BE2C (cell line): ENCODE results near the gene ATOH8.

Experiments used
- DNase-seq: peaks from one replicate; pipeline ENCODE4 v3.0.0-alpha.2; 2020
- H3K27me3 ChIP-seq: fragments of 250-450 bp; sonication (Bioruptor Pico); 2 replicates; pipeline ENCODE4 v1.5.1; 2020; ENCODE audit warnings: mild to moderate bottlenecking
- H3K36me3 ChIP-seq: fragments of 250-450 bp; sonication (Bioruptor Pico); 2 replicates; pipeline ENCODE4 v1.5.1; 2020; ENCODE audit warnings: mild to moderate bottlenecking
- H3K4me1 ChIP-seq: fragments of 250-450 bp; sonication (Bioruptor Pico); 2 replicates; pipeline ENCODE4 v1.5.1; 2020
- H3K4me3 ChIP-seq: 2 replicates; pipeline ENCODE4 v1.5.1; 2011; ENCODE audit warnings: low read depth, low read length
- H3K9me3 ChIP-seq: fragments of 250-450 bp; sonication (Bioruptor Pico); 2 replicates; pipeline ENCODE4 v1.5.1; 2020
- TF ChIP-seq, protein P1 (sequence below): IDR thresholded peaks from 2 replicates; pipeline ENCODE4 v1.5.1; 2012; ENCODE audit warnings: mild to moderate bottlenecking, low read depth, low read length

ATOH8 gene

DNA sequence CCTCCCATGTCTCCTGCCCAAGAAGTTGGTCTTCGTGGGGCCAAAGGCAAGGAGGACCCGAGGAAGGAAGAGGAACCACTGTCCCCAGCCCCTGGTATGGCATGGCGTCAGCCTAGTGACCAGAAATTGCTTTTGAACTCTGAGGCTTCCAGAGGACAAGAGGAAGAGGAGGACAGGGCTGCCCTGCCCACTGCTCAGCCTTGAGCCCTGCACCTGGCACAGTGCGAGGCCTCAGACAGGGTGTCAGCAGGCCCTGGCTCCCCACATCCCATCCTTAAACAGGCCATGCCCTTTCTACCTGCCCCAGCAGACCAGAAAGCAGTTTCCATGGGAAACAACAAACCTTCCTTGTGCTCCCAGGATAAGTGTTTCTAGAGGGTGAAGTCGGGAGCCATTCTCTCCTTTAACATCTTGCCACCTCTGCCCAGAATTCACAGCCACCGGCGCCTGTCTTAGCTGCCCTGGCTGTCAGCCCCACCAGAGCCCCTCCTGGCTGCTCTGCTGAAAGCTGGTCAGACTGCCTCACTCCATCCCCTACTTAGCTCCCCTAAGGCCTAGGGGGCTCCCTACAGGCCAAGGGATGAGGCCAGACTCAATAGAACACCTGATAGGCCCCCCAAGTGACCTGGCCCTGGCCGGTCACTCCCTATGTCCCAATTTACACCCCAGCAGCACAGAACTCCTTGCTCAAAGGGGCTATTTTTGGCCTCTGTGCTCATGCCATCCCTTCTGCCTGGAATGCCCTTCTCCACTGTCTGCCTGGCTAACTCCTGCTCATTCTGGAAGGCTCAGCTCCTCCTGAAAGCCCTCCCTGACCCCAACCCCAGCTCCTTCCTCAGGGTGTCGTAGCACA, 20.6 kb downstream of the ATOH8 start:
- Histone ChIP-seq H3K9me3 (no peaks in the 10 kb centered on the region), H3K4me1 (peaks cover 46% of the 10 kb centered on the region), H3K4me3 (no peak overlapping the region), H3K27me3 (no peaks in the 10 kb centered on the region), H3K36me3 (no peaks in the 10 kb centered on the region)
- TF ChIP-seq, protein P1, sequence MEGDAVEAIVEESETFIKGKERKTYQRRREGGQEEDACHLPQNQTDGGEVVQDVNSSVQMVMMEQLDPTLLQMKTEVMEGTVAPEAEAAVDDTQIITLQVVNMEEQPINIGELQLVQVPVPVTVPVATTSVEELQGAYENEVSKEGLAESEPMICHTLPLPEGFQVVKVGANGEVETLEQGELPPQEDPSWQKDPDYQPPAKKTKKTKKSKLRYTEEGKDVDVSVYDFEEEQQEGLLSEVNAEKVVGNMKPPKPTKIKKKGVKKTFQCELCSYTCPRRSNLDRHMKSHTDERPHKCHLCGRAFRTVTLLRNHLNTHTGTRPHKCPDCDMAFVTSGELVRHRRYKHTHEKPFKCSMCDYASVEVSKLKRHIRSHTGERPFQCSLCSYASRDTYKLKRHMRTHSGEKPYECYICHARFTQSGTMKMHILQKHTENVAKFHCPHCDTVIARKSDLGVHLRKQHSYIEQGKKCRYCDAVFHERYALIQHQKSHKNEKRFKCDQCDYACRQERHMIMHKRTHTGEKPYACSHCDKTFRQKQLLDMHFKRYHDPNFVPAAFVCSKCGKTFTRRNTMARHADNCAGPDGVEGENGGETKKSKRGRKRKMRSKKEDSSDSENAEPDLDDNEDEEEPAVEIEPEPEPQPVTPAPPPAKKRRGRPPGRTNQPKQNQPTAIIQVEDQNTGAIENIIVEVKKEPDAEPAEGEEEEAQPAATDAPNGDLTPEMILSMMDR = no peak
- DNase-seq = no peak

GRCh38 chr2:85775406-85776381, 21.9 kb downstream of the ATOH8 start:
- Histone ChIP-seq H3K27me3 (no peaks in the 10 kb centered on the region), H3K4me3 (no peak overlapping the region), H3K9me3 (no peaks in the 10 kb centered on the region), H3K36me3 (no peaks in the 10 kb centered on the region), H3K4me1 (peaks cover 37% of the 10 kb centered on the region)
- TF ChIP-seq, protein P1 = no peak
- DNase-seq = no peak

- TF ChIP-seq, protein P1 = no peak
- no peak for DNase-seq
These were observed 22.9 kb downstream of the ATOH8 start for GRCh38 chr2:85776672-85777071.

DNA sequence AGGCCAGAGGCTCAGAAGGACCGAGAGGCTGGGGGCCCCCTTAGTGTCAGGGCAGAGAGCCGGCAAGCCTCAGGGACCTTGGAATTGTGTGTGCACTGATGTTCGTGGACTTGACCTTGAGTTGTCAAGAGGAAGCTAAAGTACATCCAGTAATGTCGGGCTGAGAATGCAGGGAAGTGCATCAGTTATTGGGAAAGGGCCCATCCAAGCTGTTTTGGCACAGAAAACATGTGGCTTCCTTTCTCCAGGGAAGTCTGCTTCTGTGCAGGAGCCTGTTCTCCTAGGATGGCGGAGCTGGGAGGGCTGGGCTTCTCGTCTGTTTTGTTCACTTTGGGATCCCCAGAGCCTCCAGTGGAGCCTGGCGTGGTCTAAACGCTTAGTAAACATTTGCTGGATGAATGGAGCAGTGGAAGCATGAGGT, 23.7 kb downstream of the ATOH8 start:
- TF ChIP-seq, protein P1 = no peak
- H3K4me3 ChIP-seq = no peak overlapping the region
- DNase-seq = no peak
- no peaks in the 10 kb centered on the region for H3K9me3 ChIP-seq
- no peaks in the 10 kb centered on the region for H3K36me3 ChIP-seq
- peaks cover 24% of the 10 kb centered on the region for H3K4me1 ChIP-seq
- no peaks in the 10 kb centered on the region for H3K27me3 ChIP-seq

More at GRCh38 chr2:85776672-85777071, 22.9 kb downstream of the ATOH8 start:
- H3K4me3 ChIP-seq = no peak overlapping the region
- H3K27me3 ChIP-seq = no peaks in the 10 kb centered on the region
- no peaks in the 10 kb centered on the region for H3K36me3 ChIP-seq
- peaks cover 27% of the 10 kb centered on the region for H3K4me1 ChIP-seq
- no peaks in the 10 kb centered on the region for H3K9me3 ChIP-seq

DNA sequence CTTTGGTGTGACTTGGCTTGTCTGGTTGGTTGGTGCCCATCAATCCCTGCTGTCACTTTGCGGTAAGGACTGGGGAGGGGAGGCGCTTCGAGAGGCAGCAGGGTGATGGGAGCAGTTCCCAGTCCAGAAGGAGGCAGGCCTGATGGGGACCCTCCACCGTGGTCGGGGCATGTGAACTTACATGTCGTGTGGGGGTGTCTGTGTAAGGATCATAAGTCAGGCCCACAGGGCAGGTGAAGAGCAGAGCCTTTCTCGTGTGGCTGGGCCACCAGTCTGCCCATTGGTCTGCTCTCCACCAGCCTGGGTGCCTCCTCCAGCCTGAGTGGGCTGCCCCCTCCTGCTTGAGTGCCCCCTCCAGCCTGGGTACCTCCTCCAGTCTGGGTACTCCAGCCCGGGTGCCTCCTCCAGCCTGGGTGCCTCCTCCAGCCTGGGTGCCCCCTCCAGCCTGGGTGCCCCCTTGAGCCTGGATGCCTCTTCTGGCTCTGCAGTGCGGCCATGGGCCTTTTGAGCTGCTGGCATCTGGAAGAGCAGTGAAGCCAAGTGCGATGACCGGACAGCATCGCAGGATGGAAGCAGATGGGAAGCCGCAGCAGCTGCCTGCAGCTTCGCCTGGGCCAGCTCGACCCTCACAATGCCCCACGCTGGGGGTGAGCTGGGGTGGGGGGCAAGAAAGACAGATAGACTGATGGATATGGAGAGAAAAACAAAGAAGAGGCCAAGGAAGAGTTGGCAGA, 25.0 kb downstream of the ATOH8 start:
- Histone ChIP-seq H3K9me3 (no peaks in the 10 kb centered on the region), H3K36me3 (no peaks in the 10 kb centered on the region), H3K4me1 (peaks cover 11% of the 10 kb centered on the region), H3K27me3 (no peaks in the 10 kb centered on the region), H3K4me3 (no peak overlapping the region)
- TF ChIP-seq, protein P1 = no peak
- no peak for DNase-seq
